H1 (cell line): ENCODE measurements around the gene BSDC1. TPM values are rescaled to one million over a fixed set of nuclear protein-coding genes. Genes with fewer than 3 reads are reported as not detected.

Experiments used
- CTCF ChIA-PET: fragments of 300-600 bp; sonication (Branson Sonifier 250); formaldehyde crosslinking; loops from one replicate; lab custom pipeline; 2021; ENCODE audit not compliant: partially characterized antibody; lab: Charles Lee
- POLR2A ChIA-PET: fragments of 300-600 bp; sonication (Branson Sonifier 250); formaldehyde crosslinking; loops from one replicate; lab custom pipeline; 2021; ENCODE audit warnings: inconsistent platforms; ENCODE audit not compliant: partially characterized antibody; lab: Charles Lee
- DNase-seq, 2 experiments: peaks; one replicate each; pipeline versions ENCODE4 v3.0.0 to v3.0.0-alpha.2; 2010 to 2022; ENCODE audit warnings: low spot score in 2 of 2, low read depth in 1 of 2, mixed read lengths in 1 of 2
- FAIRE-seq: peaks from 2 replicates; lab custom pipeline; 2011; peaks lifted over from hg19 to GRCh38; lab: Jason Lieb, UNC
- H2AFZ ChIP-seq: 2 replicates; pipeline ENCODE4 v1.8.1; 2012; ENCODE audit warnings: low read length, inconsistent platforms
- H2AK5ac ChIP-seq: 2 replicates; pipeline ENCODE4 v1.6.1; 2013; ENCODE audit warnings: low read depth, low read length
- H2BK120ac ChIP-seq: replicated peaks from 2 replicates; pipeline ENCODE3; 2013; ENCODE audit warnings: low read depth, low read length, inconsistent platforms
- H2BK12ac ChIP-seq: 2 replicates; pipeline ENCODE4 v1.6.1; 2013; ENCODE audit warnings: low read depth, low read length
- H2BK15ac ChIP-seq: 2 replicates; pipeline ENCODE4 v1.6.1; 2013; ENCODE audit warnings: low read length
- H2BK20ac ChIP-seq: 2 replicates; pipeline ENCODE4 v1.6.1; 2013; ENCODE audit warnings: low read length
- H2BK5ac ChIP-seq: 2 replicates; pipeline ENCODE4 v1.6.1; 2013; ENCODE audit warnings: low read depth, low read length
- H3K14ac ChIP-seq: 2 replicates; pipeline ENCODE4 v1.6.1; 2013; ENCODE audit warnings: inconsistent platforms; ENCODE audit not compliant: insufficient read length
- H3K18ac ChIP-seq: 2 replicates; pipeline ENCODE4 v1.6.1; 2013; ENCODE audit warnings: low read length; ENCODE audit errors: extremely low read depth
- H3K23ac ChIP-seq: 2 replicates; pipeline ENCODE4 v1.6.1; 2013; ENCODE audit warnings: inconsistent platforms; ENCODE audit not compliant: insufficient read length
- H3K23me2 ChIP-seq: 2 replicates; pipeline ENCODE4 v1.6.1; 2013; ENCODE audit warnings: low read depth, low read length
- H3K27ac ChIP-seq: 2 replicates; pipeline ENCODE4 v1.6.1; 2011; ENCODE audit warnings: low read depth, low read length, inconsistent platforms
- H3K27me3 ChIP-seq, 4 experiments: replicated peaks in 1 of 4; 1 replicate in 1 of 4; 2 replicates in 3 of 4; pipeline versions ENCODE4 v1.6.1 to v1.8.1; 2011 to 2013; ENCODE audit warnings: low read length in 3 of 4, mild to moderate bottlenecking in 3 of 4, inconsistent platforms in 2 of 4, mixed read lengths in 2 of 4, moderate library complexity in 1 of 4; ENCODE audit not compliant: control insufficient read depth in 3 of 4, insufficient read depth in 3 of 4; ENCODE audit errors: extremely low read depth in 1 of 4
- H3K36me3 ChIP-seq, 4 experiments: 2 replicates each; pipeline versions ENCODE4 v1.6.1 to v1.8.1; 2011 to 2013; ENCODE audit warnings: mild to moderate bottlenecking in 4 of 4, low read length in 3 of 4, moderate library complexity in 2 of 4, control low read depth in 1 of 4, inconsistent platforms in 1 of 4; ENCODE audit not compliant: insufficient read depth in 4 of 4, control insufficient read depth in 2 of 4
- H3K4ac ChIP-seq: replicated peaks from 2 replicates; pipeline ENCODE3; 2013; ENCODE audit warnings: low read length, low read depth, mixed read lengths, inconsistent platforms; ENCODE audit not compliant: insufficient read length
- H3K4me1 ChIP-seq, 4 experiments: replicated peaks in 1 of 4; 1 replicate in 1 of 4; 2 replicates in 3 of 4; pipeline versions ENCODE4 v1.6.1 to v1.8.1; 2011 to 2013; ENCODE audit warnings: low read length in 3 of 4, inconsistent platforms in 2 of 4, mixed read lengths in 1 of 4; ENCODE audit not compliant: insufficient read depth in 4 of 4, control insufficient read depth in 3 of 4
- H3K4me2 ChIP-seq, 2 experiments: 2 replicates each; pipeline versions ENCODE4 v1.6.1 to v1.8.1; 2011 to 2013; ENCODE audit warnings: low read depth in 2 of 2, low read length in 2 of 2, control low read depth in 1 of 2, inconsistent platforms in 1 of 2, mild to moderate bottlenecking in 1 of 2; ENCODE audit not compliant: insufficient read depth in 1 of 2
- H3K4me3 ChIP-seq, 4 experiments: fragments of 200-600, 300-600 bp in 1 of 4; sonication (generic), shearing (Covaris generic), sonication (Bioruptor Twin) in 1 of 4; 2 replicates each; pipeline versions ENCODE4 v1.5.1 to v1.8.1; 2011 to 2016; ENCODE audit warnings: low read length in 4 of 4, low read depth in 3 of 4, control low read depth in 2 of 4, inconsistent platforms in 2 of 4, mild to moderate bottlenecking in 2 of 4, mixed read lengths in 1 of 4, moderate library complexity in 1 of 4; ENCODE audit not compliant: insufficient read depth in 2 of 4; ENCODE audit errors: extremely low read depth in 1 of 4
- H3K56ac ChIP-seq: replicated peaks from 2 replicates; pipeline ENCODE3; 2013; ENCODE audit warnings: low read depth, mild to moderate bottlenecking, mixed read lengths, low read length, inconsistent platforms; ENCODE audit not compliant: insufficient read length
- H3K79me1 ChIP-seq: 2 replicates; pipeline ENCODE4 v1.6.1; 2013; ENCODE audit warnings: low read depth, low read length, control low read depth
- H3K79me2 ChIP-seq, 2 experiments: 2 replicates each; pipeline versions ENCODE4 v1.6.1 to v1.8.1; 2012 to 2013; ENCODE audit warnings: low read length in 2 of 2, mild to moderate bottlenecking in 2 of 2, inconsistent platforms in 1 of 2; ENCODE audit not compliant: insufficient read depth in 2 of 2, control insufficient read depth in 1 of 2
- H3K9ac ChIP-seq, 4 experiments: replicated peaks in 1 of 4; 1 replicate in 1 of 4; 2 replicates in 3 of 4; pipeline versions ENCODE4 v1.6.1 to v1.8.1; 2011 to 2013; ENCODE audit warnings: low read depth in 3 of 4, low read length in 3 of 4, control low read depth in 2 of 4, mild to moderate bottlenecking in 2 of 4, moderate library complexity in 2 of 4, inconsistent platforms in 1 of 4; ENCODE audit errors: extremely low read depth in 1 of 4
- H3K9me3 ChIP-seq, 2 experiments: 2 replicates each; pipeline versions ENCODE4 v1.6.1 to v1.8.1; 2012 to 2013; ENCODE audit warnings: mild to moderate bottlenecking in 2 of 2, moderate library complexity in 2 of 2, control low read depth in 1 of 2, inconsistent platforms in 1 of 2, low read depth in 1 of 2, low read length in 1 of 2, mixed read lengths in 1 of 2; ENCODE audit not compliant: insufficient read depth in 2 of 2
- H4K20me1 ChIP-seq, 2 experiments: replicated peaks in 1 of 2; 2 replicates each; pipeline versions ENCODE3 to v1.8.1; 2011 to 2013; ENCODE audit warnings: inconsistent platforms in 2 of 2, low read length in 2 of 2, mild to moderate bottlenecking in 1 of 2; ENCODE audit not compliant: insufficient read depth in 2 of 2, control insufficient read depth in 1 of 2
- H4K5ac ChIP-seq: 2 replicates; pipeline ENCODE4 v1.6.1; 2013; ENCODE audit warnings: low read length, low read depth, mixed read lengths, inconsistent platforms; ENCODE audit not compliant: insufficient read length
- H4K8ac ChIP-seq: 2 replicates; pipeline ENCODE4 v1.8.0; 2013; ENCODE audit warnings: mild to moderate bottlenecking, moderate library complexity, low read length, inconsistent platforms; ENCODE audit not compliant: insufficient read depth; ENCODE audit errors: extremely low read depth
- H4K91ac ChIP-seq: replicated peaks from 2 replicates; pipeline ENCODE3; 2013; ENCODE audit warnings: low read length, mixed read lengths, inconsistent platforms; ENCODE audit not compliant: insufficient read length
- BACH1 ChIP-seq: IDR thresholded peaks from 2 replicates; pipeline ENCODE4 v1.6.1; 2012; ENCODE audit warnings: low read length, improper control_type of control experiment
- HDAC6 ChIP-seq: IDR thresholded peaks from one replicate; pipeline ENCODE4 v1.7.1; 2012; ENCODE audit warnings: low read depth, mild to moderate bottlenecking, inconsistent platforms, low read length, moderate library complexity
- KDM5A ChIP-seq: fragments of 200-600 bp; IDR thresholded peaks from 2 replicates; pipeline ENCODE4 v1.7.1; 2012; ENCODE audit warnings: mild to moderate bottlenecking, low read length, inconsistent platforms, mixed read lengths
- POLR2A ChIP-seq, 2 experiments: IDR thresholded peaks; 1 replicate in 1 of 2; 2 replicates in 1 of 2; pipeline ENCODE4 v1.6.1; 2011; ENCODE audit warnings: low read depth in 2 of 2, low read length in 2 of 2, mild to moderate bottlenecking in 2 of 2; ENCODE audit errors: control extremely low read depth in 1 of 2
- POU5F1 ChIP-seq: IDR thresholded peaks from 2 replicates; pipeline ENCODE4 v1.6.1; 2011; ENCODE audit warnings: low read depth, mild to moderate bottlenecking, low read length, moderate library complexity
- SAP30 ChIP-seq: fragments of 300-600 bp; sonication (generic); IDR thresholded peaks from 2 replicates; pipeline ENCODE4 v1.7.1; 2012; ENCODE audit warnings: low read length, moderate library complexity, mild to moderate bottlenecking, inconsistent platforms; ENCODE audit not compliant: insufficient read depth, insufficient replicate concordance
- SIRT6 ChIP-seq: IDR thresholded peaks from one replicate; pipeline ENCODE4 v1.7.1; 2012; ENCODE audit warnings: low read length, inconsistent platforms
- SUZ12 ChIP-seq: fragments of 200-600 bp; sonication (generic); IDR thresholded peaks from 2 replicates; pipeline ENCODE4 v1.6.1; 2012; ENCODE audit warnings: mild to moderate bottlenecking, inconsistent platforms, low read length, moderate library complexity, mixed read lengths
- TEAD4 ChIP-seq: IDR thresholded peaks from 2 replicates; pipeline ENCODE4 v1.6.1; 2012; ENCODE audit warnings: low read depth, low read length, inconsistent platforms, mixed read lengths
- WGBS, 2 experiments: shearing (Covaris generic) in 1 of 2; methylation state at CpG; one replicate each; pipeline versions ENCODE4 v1.1.6 to v1.1.7; 2013 to 2015; ENCODE audit warnings: low lambda C conversion rate in 2 of 2, mixed read lengths in 2 of 2, inconsistent platforms in 1 of 2, low coverage in 1 of 2, missing lambda C conversion rate in 1 of 2; ENCODE audit not compliant: insufficient replicate concordance in 2 of 2, insufficient coverage in 1 of 2, insufficient read length in 1 of 2; ENCODE audit errors: extremely low coverage in 1 of 2, missing lambda C conversion rate in 1 of 2; 5-methylcytosine and 5-hydroxymethylcytosine counted together
- polyA plus RNA-seq, 7 experiments: library from polyadenylated mRNA; depleted of rRNA in 3 of 7; stranded (reverse) in 5 of 7; unstranded in 2 of 7; fragments of >200 nt in 5 of 7; fragments of 200-250 nt in 2 of 7; gene quantifications; 1 replicate in 5 of 7; 2 replicates in 1 of 7; 4 replicates in 1 of 7; pipeline versions ENCODE4 v1.2.1 to v1.2.3, GENCODE V29; 2011 to 2013; ENCODE audit warnings: missing spikeins in 2 of 7, mixed read lengths in 2 of 7
- total RNA-seq: library from RNA; stranded (reverse); fragmentation: NEBNext Ultra II Directional; extraction: Animal tissue kit (Norgen Biotek cat#: 25700); gene quantifications from 2 replicates; pipeline ENCODE4 v1.2.1, GENCODE V29; 2021

The BSDC1 gene
- total and polyA plus RNA-seq, 2 of the 8 experiments (the other 6 are each of a cell fraction or from before 2014, with no cell fraction given): 24.8 to 40.7 TPM

- no peaks in the 10 kb centered on the region for H3K79me2 ChIP-seq
- no peaks in the 10 kb centered on the region for H3K79me1 ChIP-seq
- POLR2A ChIA-PET: interaction anchor here (0.5 to 3.2 kb wide), 9 partner anchors 9 to 61 kb away, joined by 3 to 17 read pairs (median 5); partner anchors contain the start of gene BSDC1
- H3K36me3 ChIP-seq: peaks cover 24 to 74% (median 68%) of the 10 kb centered on the region in 4 experiments
- TF ChIP-seq TEAD4: no peak
- no peak for TF ChIP-seq SIRT6
- no peak for TF ChIP-seq SUZ12
- TF ChIP-seq POU5F1: no peak
- TF ChIP-seq BACH1: no peak
- no peak for TF ChIP-seq HDAC6
- no peak for TF ChIP-seq SAP30
- no peak for TF ChIP-seq POLR2A (IDR thresholded peaks at IDR 0.05; ENCODE audit: control extremely low read depth in 1 of 2, low read depth in 2 of 2, low read length in 2 of 2)
- TF ChIP-seq KDM5A: no peak
- no peak overlapping the region for H3K56ac ChIP-seq
- H2BK20ac ChIP-seq: no peak overlapping the region
- no peak for DNase-seq
- no peak overlapping the region for H3K4me3 ChIP-seq
- H4K5ac ChIP-seq: no peak overlapping the region
- H3K9ac ChIP-seq: no peak overlapping the region; a peak in 1 of 7 replicates
- no peak overlapping the region for H3K18ac ChIP-seq
- 92% methylated on average over 12 of the region's 12 CpGs; no CpG with 5 or more reads in 1 of the 2 experiments for WGBS, 2 experiments
- CTCF ChIA-PET: interaction anchor here (1.4 kb wide), 1 partner anchor 9 kb away, joined by 4 read pairs; no protein-coding TSS in a partner anchor
- H2AK5ac ChIP-seq: no peak overlapping the region
- no peaks in the 10 kb centered on the region for H3K9me3 ChIP-seq
- no peak overlapping the region for H2AFZ ChIP-seq
- no peaks in the 10 kb centered on the region for H3K27me3 ChIP-seq
- H2BK120ac ChIP-seq: no peak overlapping the region
- H4K20me1 ChIP-seq: peaks cover 3% of the 10 kb centered on the region in 2 experiments
- H4K91ac ChIP-seq: no peak overlapping the region
- H3K23me2 ChIP-seq: no peaks in the 10 kb centered on the region
- H3K23ac ChIP-seq: no peak overlapping the region
- H4K8ac ChIP-seq: no peak overlapping the region
- no peak overlapping the region for H3K14ac ChIP-seq
- no peak overlapping the region for H3K4me2 ChIP-seq
- H2BK5ac ChIP-seq: no peak overlapping the region
- no peak overlapping the region for H3K4ac ChIP-seq
- no peak overlapping the region for H2BK12ac ChIP-seq
- H3K4me1 ChIP-seq: no peaks in the 10 kb centered on the region
- no peak for FAIRE-seq
- H2BK15ac ChIP-seq: no peak overlapping the region
- no peak overlapping the region for H3K27ac ChIP-seq
Observed at GRCh38 chr1:32377541-32378220, 16.6 kb downstream of the BSDC1 start.
